Left ventricle myocardium inferior (tissue), 1 donor: Measurements from ENCODE around the gene EIF2B5. TPM values are rescaled to one million over a fixed set of nuclear protein-coding genes. Genes with fewer than 3 reads are reported as not detected.

ENCODE experiments used
- DNase-seq: peaks from one replicate; pipeline ENCODE4 v3.0.0-alpha.2; 2020
- H3K27ac ChIP-seq: fragments of 200-600 bp; replicated peaks from 2 replicates; pipeline ENCODE4 v1.8.0; 2021
- H3K27me3 ChIP-seq: fragments of 200-600 bp; 2 replicates; pipeline ENCODE4 v1.8.0; 2021; ENCODE audit warnings: low read depth
- H3K36me3 ChIP-seq: fragments of 200-600 bp; 2 replicates; pipeline ENCODE4 v1.8.0; 2021
- H3K4me1 ChIP-seq: fragments of 200-600 bp; 2 replicates; pipeline ENCODE4 v1.8.0; 2021
- H3K4me3 ChIP-seq: fragments of 200-600 bp; 2 replicates; pipeline ENCODE4 v1.8.0; 2021; ENCODE audit warnings: mild to moderate bottlenecking, moderate library complexity
- H3K9me3 ChIP-seq: fragments of 200-600 bp; replicated peaks from 2 replicates; pipeline ENCODE4 v1.8.0; 2021
- intact Hi-C: fragments of 100-400 bp; cut with micrococcal nuclease; formaldehyde crosslinking; loops from one replicate; pipeline ENCODE4 v1.11.0; 2022
- total RNA-seq: library from RNA; stranded (reverse); fragmentation: NEBNext Ultra II Directional; extraction: Animal tissue kit (Norgen Biotek cat#: 25700); gene quantifications from one replicate; pipeline ENCODE4 v1.2.1, GENCODE V29; 2021
- TF ChIP-seq, protein P1 (sequence below): fragments of 200-600 bp; IDR thresholded peaks from 2 replicates; pipeline ENCODE4 v1.8.0; 2021; ENCODE audit warnings: antibody characterized with exemption, mild to moderate bottlenecking, borderline replicate concordance
- donor health status: DM: no; HTN: yes; CAD: no; lungs with severe emphysema.

EIF2B5 gene
- total RNA-seq, 1 donor from 2014 or later: 32.1 TPM

DNA sequence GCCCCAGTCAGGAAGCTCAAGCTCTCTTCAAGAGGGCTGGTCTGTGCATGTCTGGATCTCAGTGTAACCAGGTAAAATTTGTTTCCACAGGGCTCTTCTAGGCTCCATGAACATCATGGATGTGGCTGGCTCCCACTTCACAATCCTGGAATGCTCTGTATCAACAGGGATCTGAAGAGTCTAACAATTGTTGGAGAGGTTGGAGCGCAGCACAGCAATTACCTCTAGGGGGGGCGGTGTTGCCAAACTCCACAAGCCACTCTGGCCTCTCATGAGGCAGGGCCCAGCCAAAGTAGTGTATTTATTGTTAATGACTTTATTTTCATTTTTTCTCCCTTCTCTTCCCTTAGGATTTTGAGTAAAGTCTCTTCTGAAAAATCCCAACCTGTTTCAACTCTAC lies 6.1 kb upstream of the EIF2B5 start:
- H3K27ac ChIP-seq: no peak overlapping the region
- DNase-seq: no peak
- intact Hi-C loops: no loop called here
- H3K36me3 ChIP-seq: no peaks in the 10 kb centered on the region
- H3K9me3 ChIP-seq: no peaks in the 10 kb centered on the region
- no peak overlapping the region for H3K4me3 ChIP-seq
- H3K27me3 ChIP-seq: no peaks in the 10 kb centered on the region
- peaks cover 4% of the 10 kb centered on the region for H3K4me1 ChIP-seq
- TF ChIP-seq, protein P1, sequence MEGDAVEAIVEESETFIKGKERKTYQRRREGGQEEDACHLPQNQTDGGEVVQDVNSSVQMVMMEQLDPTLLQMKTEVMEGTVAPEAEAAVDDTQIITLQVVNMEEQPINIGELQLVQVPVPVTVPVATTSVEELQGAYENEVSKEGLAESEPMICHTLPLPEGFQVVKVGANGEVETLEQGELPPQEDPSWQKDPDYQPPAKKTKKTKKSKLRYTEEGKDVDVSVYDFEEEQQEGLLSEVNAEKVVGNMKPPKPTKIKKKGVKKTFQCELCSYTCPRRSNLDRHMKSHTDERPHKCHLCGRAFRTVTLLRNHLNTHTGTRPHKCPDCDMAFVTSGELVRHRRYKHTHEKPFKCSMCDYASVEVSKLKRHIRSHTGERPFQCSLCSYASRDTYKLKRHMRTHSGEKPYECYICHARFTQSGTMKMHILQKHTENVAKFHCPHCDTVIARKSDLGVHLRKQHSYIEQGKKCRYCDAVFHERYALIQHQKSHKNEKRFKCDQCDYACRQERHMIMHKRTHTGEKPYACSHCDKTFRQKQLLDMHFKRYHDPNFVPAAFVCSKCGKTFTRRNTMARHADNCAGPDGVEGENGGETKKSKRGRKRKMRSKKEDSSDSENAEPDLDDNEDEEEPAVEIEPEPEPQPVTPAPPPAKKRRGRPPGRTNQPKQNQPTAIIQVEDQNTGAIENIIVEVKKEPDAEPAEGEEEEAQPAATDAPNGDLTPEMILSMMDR: peak; percentile 33

DNA sequence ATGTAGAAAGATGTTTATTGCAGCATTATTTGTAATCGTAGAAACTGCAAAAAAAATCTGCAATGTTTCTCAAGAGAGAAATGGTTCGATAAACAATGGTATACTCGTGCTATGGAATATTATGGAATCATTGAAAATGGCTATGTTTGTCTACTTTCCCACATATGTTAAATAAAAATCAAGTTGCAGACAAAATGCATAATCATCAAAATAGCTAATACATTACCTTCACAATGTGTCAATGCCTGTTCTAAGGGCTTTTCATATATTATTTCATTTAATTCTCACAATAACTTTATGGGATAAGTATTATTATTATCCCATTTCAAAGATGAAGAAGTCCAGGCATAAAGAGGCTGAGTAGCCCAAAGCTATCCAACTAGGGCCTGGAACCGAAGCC lies 2.2 kb upstream of the EIF2B5 start:
- Histone ChIP-seq H3K4me1 (peaks cover 36% of the 10 kb centered on the region), H3K4me3 (no peak overlapping the region), H3K36me3 (peaks cover 8% of the 10 kb centered on the region), H3K27me3 (no peaks in the 10 kb centered on the region), H3K9me3 (no peaks in the 10 kb centered on the region), H3K27ac (no peak overlapping the region)
- TF ChIP-seq, protein P1: no peak
- intact Hi-C loops: no loop called here
- DNase-seq: no peak

DNA sequence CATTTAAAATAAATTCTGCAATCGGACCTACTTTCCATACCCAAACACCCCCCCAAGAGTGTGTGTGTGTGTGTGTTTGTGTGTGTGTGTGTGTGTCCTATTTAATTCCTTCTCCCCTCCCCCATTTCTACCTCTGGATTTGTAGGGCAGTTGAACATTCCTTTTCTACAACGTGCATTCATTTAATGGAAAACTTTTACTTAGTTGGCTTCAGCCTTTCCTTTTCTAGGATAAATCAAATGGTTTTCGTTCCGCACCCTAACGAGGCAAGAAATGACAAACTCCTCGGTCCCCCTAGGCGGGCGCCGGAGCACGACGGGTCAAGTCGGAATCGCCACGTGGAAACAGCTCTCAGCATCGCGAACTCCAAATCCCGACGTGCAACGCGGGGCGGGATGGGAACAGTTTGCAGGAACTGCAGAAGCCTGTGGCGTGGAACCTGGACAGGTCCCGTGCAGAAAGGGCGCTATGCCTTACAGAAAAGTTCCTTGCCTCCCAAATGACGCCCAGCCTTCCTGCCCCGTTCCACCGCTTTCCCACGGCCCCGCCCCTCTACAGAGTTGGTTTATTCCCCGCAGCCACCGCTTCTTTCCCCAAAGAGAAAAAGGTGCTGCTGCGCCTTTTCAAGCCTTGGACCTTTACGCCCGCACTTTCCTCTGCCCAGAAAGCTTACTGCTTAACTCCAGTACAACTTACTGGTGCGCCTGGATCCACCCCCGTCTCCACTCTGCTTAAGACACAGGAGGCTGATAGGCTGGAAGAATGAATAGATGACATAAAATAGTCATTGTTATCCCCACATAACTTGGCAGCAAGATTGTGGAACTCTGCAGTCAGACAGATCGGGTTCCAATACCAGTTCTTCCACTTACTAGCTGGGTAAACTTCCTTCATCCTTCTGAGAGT lies 1.1 kb upstream of the EIF2B5 start:
- TF ChIP-seq, protein P1: no peak
- no peaks in the 10 kb centered on the region for H3K27me3 ChIP-seq
- H3K4me1 ChIP-seq: peaks cover 36% of the 10 kb centered on the region
- intact Hi-C loops: no loop called here
- peak overlapping the region; percentile 94 for H3K27ac ChIP-seq
- DNase-seq: peak; percentile 87
- H3K4me3 ChIP-seq: peak overlapping the region; percentile 100
- no peaks in the 10 kb centered on the region for H3K9me3 ChIP-seq
- peaks cover 19% of the 10 kb centered on the region for H3K36me3 ChIP-seq

DNA sequence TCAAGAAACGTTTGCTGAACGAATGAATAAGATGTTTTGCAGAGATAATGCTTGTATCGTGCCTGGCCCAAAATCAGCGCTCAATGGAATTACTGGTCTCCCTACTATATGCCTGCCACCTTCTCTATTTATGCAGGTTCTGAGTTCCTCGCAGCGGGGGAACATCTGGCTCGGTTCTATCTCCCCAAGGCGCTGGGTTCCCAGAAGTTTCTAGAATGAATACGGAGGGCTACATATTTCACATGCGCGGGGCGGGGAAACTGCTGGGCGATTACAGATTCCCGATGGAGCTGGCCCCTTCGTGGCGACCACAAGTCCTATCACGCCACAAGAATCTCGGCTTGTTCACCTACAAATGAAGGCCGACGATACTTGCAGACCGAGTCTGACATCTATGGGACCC lies 411 bp upstream of the EIF2B5 start:
- TF ChIP-seq, protein P1: no peak
- H3K4me3 ChIP-seq: peak overlapping the region; percentile 100
- intact Hi-C loops: no loop called here
- peaks cover 24% of the 10 kb centered on the region for H3K36me3 ChIP-seq
- peaks cover 36% of the 10 kb centered on the region for H3K4me1 ChIP-seq
- no peak for DNase-seq
- H3K9me3 ChIP-seq: no peaks in the 10 kb centered on the region
- peak overlapping the region; percentile 94 for H3K27ac ChIP-seq
- H3K27me3 ChIP-seq: no peaks in the 10 kb centered on the region

DNA sequence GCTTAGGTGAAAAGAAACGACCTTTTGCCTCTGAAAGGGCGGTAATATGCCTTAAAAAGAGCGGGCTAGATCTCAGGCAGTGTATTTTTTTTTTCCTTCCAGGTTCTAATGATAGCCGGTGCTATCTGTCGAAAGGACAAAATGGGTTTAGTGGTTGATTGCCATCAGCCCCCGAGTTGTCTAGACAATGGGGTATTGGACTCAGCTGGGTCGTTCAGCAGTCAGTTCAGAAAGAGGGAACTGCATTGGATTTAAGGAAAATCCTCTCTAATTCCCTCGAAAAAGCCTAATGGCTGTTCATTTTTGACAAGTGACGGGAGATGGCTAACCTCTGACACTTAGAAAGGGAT lies 728 bp downstream of the EIF2B5 start:
- TF ChIP-seq, protein P1: no peak
- Histone ChIP-seq H3K4me1 (peaks cover 36% of the 10 kb centered on the region), H3K27me3 (no peaks in the 10 kb centered on the region), H3K27ac (peak overlapping the region; percentile 94), H3K4me3 (peak overlapping the region; percentile 100), H3K36me3 (peaks cover 35% of the 10 kb centered on the region), H3K9me3 (no peaks in the 10 kb centered on the region)
- DNase-seq: no peak
- intact Hi-C loops: no loop called here
